Hepatocyte (in vitro differentiated cells): ENCODE results near the gene NOC2L. TPM values are rescaled to one million over a fixed set of nuclear protein-coding genes. Genes with fewer than 3 reads are reported as not detected.

Experiments used
- DNase-seq: peaks from one replicate; pipeline ENCODE4 v3.0.0-alpha.2; 2016; ENCODE audit warnings: low spot score
- H2AFZ ChIP-seq: fragments of 200-600 bp; sonication (generic); 2 replicates; pipeline ENCODE4 v1.6.0; 2016; ENCODE audit warnings: antibody characterized with exemption, mild to moderate bottlenecking
- H3K27ac ChIP-seq: fragments of 200-600 bp; sonication (generic); 2 replicates; pipeline ENCODE4 v1.5.1; 2016; ENCODE audit warnings: mild to moderate bottlenecking
- H3K27me3 ChIP-seq: fragments of 200-600 bp; sonication (generic); 2 replicates; pipeline ENCODE4 v1.6.1; 2016
- H3K36me3 ChIP-seq: fragments of 200-600 bp; sonication (generic); replicated peaks from 2 replicates; pipeline ENCODE4 v1.5.1; 2016; ENCODE audit warnings: low read depth; ENCODE audit not compliant: insufficient read depth
- H3K4me1 ChIP-seq: fragments of 200-600 bp; sonication (generic); 2 replicates; pipeline ENCODE4 v1.5.1; 2016; ENCODE audit warnings: mild to moderate bottlenecking, moderate library complexity; ENCODE audit not compliant: insufficient read depth
- H3K4me2 ChIP-seq: fragments of 200-600 bp; sonication (generic); 2 replicates; pipeline ENCODE4 v1.6.0; 2016
- H3K4me3 ChIP-seq: fragments of 200-600 bp; sonication (generic); 2 replicates; pipeline ENCODE4 v1.5.1; 2016; ENCODE audit warnings: mild to moderate bottlenecking
- H3K79me2 ChIP-seq: fragments of 200-600 bp; sonication (generic); 2 replicates; pipeline ENCODE4 v1.6.0; 2017; ENCODE audit warnings: mild to moderate bottlenecking
- H3K9me2 ChIP-seq: fragments of 200-600 bp; sonication (generic); replicated peaks from 2 replicates; pipeline ENCODE4 v1.6.0; 2017; ENCODE audit warnings: mild to moderate bottlenecking; ENCODE audit not compliant: insufficient read depth
- H3K9me3 ChIP-seq: fragments of 200-600 bp; sonication (generic); 2 replicates; pipeline ENCODE4 v1.5.1; 2016; ENCODE audit warnings: low read depth, mild to moderate bottlenecking
- H4K20me1 ChIP-seq: fragments of 200-600 bp; sonication (generic); 2 replicates; pipeline ENCODE4 v1.6.0; 2016; ENCODE audit warnings: mild to moderate bottlenecking; ENCODE audit not compliant: insufficient read depth, poor library complexity, severe bottlenecking
- CTCF ChIP-seq: fragments of 200-600 bp; sonication (generic); IDR thresholded peaks from 2 replicates; pipeline ENCODE4 v1.5.1; 2016; ENCODE audit warnings: antibody characterized with exemption, mild to moderate bottlenecking; ENCODE audit not compliant: poor library complexity
- EZH2 ChIP-seq: fragments of 200-600 bp; sonication (generic); IDR thresholded peaks from 2 replicates; pipeline ENCODE4 v1.6.1; 2016; ENCODE audit warnings: antibody characterized with exemption, mild to moderate bottlenecking, borderline replicate concordance
- EZH2phosphoT487 ChIP-seq: fragments of 200-600 bp; sonication (generic); IDR thresholded peaks from one replicate; pipeline ENCODE4 v1.6.1; 2018; ENCODE audit warnings: antibody characterized with exemption, mild to moderate bottlenecking, low read depth, moderate library complexity; ENCODE audit not compliant: unreplicated experiment, severe bottlenecking
- WGBS: methylation state at CpG from one replicate; pipeline ENCODE4 v1.1.6; 2016; ENCODE audit warnings: low lambda C conversion rate; ENCODE audit errors: missing lambda C conversion rate; 5-methylcytosine and 5-hydroxymethylcytosine counted together
- polyA plus RNA-seq: library from polyadenylated mRNA; unstranded; fragments of >200 nt; fragmentation: Nextera tagmentation; extraction: Ambion mirVana; gene quantifications from 2 replicates; pipeline ENCODE4 v1.2.1, GENCODE V29; 2016
- total RNA-seq: library from RNA; depleted of rRNA; stranded (reverse); fragments of >200 nt; gene quantifications from 2 replicates; pipeline ENCODE4 v1.2.3, GENCODE V29; 2014

Gene NOC2L
- total and polyA plus RNA-seq, 2 experiments from 2014 or later = 44.3 to 66.6 TPM

GRCh38 chr1:974293-974640 lies 15.2 kb upstream of the NOC2L start:
- WGBS = 92% methylated on average over 9 of the region's 11 CpGs
- H3K27me3 ChIP-seq = peaks cover 4% of the 10 kb centered on the region
- TF ChIP-seq EZH2phosphoT487 (no peak), CTCF (no peak), EZH2 (no peak)

GRCh38 chr1:973459-974292 lies 14.6 kb upstream of the NOC2L start:
- Histone ChIP-seq H3K4me2 (no peak overlapping the region), H3K4me3 (no peak overlapping the region), H3K36me3 (no peaks in the 10 kb centered on the region), H3K27me3 (peaks cover 4% of the 10 kb centered on the region), H3K27ac (no peak overlapping the region), H2AFZ (no peak overlapping the region), H4K20me1 (no peaks in the 10 kb centered on the region), H3K9me3 (no peaks in the 10 kb centered on the region), H3K79me2 (no peaks in the 10 kb centered on the region), H3K4me1 (peaks cover 3% of the 10 kb centered on the region), H3K9me2 (no peaks in the 10 kb centered on the region)
- no peak for DNase-seq
- TF ChIP-seq CTCF (no peak), EZH2 (no peak), EZH2phosphoT487 (no peak)
- 91% methylated on average over 24 of the region's 28 CpGs for WGBS

More at GRCh38 chr1:974293-974640, 15.2 kb upstream of the NOC2L start:
- Histone ChIP-seq H3K4me2 (no peak overlapping the region), H3K9me3 (no peaks in the 10 kb centered on the region), H4K20me1 (no peaks in the 10 kb centered on the region), H3K79me2 (no peaks in the 10 kb centered on the region), H3K4me1 (peaks cover 3% of the 10 kb centered on the region), H3K4me3 (no peak overlapping the region), H2AFZ (no peak overlapping the region), H3K9me2 (no peaks in the 10 kb centered on the region), H3K36me3 (no peaks in the 10 kb centered on the region), H3K27ac (no peak overlapping the region)
- no peak for DNase-seq

- no peak overlapping the region for H3K4me3 ChIP-seq
- no peaks in the 10 kb centered on the region for H4K20me1 ChIP-seq
- no peak for TF ChIP-seq EZH2
- TF ChIP-seq CTCF = no peak
- TF ChIP-seq EZH2phosphoT487 = no peak
- H3K36me3 ChIP-seq = no peaks in the 10 kb centered on the region
- no peak overlapping the region for H2AFZ ChIP-seq
- peaks cover 4% of the 10 kb centered on the region for H3K27me3 ChIP-seq
- H3K27ac ChIP-seq = no peak overlapping the region
- H3K4me2 ChIP-seq = no peak overlapping the region
- peaks cover 3% of the 10 kb centered on the region for H3K4me1 ChIP-seq
- DNase-seq = no peak
- H3K79me2 ChIP-seq = no peaks in the 10 kb centered on the region
- H3K9me2 ChIP-seq = no peaks in the 10 kb centered on the region
- H3K9me3 ChIP-seq = no peaks in the 10 kb centered on the region
- WGBS = 93% methylated on average over 24 of the region's 28 CpGs
Observed at GRCh38 chr1:972726-973458, 13.8 kb upstream of the NOC2L start.
